ENCODE results near the gene TTC7B.

The TTC7B gene

DNA sequence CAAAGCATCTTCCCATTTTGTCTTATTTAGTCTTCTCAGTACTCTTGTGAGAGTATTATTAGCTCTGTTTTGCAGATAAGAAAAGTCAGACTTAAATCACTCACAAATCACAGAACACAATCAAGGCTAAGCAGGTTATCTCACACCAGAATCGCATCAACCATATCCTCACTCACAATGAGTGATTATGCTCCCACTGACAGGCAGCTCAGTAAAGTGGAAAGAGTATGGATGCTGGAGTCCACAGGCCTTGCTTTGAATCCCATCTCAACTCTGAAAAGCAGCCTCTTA, 43.1 kb downstream of the TTC7B start:
- no peak for DNase-seq

GRCh38 chr14:90767899-90768298, 48.3 kb downstream of the TTC7B start:
- DNase-seq: no peak

DNA sequence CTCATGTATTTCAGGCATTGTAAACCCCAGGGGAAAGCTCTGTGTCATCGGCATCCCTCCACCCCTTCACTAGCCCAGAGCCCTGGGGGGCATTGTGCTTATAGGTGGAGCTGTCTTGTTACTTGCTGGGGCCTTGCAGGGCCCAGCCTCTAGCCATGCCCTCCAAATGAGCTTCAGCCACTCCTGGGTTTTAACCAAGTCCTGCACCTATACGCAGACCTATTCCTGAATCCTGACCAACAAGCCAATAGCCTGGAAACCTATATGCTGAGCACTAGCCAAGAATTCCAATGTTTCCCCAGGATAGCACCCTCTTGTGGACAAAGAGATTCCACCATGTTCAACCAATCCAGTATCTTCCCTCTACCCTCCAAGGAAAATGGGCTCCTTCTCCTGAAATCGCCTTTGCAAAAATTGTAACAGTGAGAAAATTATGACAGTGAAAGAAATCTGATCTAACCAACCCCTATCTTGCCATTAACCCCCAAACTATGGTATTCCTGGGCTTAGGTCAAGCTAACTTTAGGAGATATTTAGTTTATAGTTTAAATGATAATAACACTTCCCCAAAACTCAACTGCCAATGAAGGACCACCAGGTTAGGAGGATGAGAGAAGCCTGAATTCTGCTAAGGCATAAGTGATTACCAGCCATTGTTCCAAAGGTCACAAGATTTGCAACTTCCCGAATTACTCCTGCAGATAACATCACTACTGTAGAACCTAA, 55.5 kb downstream of the TTC7B start:
- peak in 2 of 3 experiments; percentile 41 for DNase-seq

DNA sequence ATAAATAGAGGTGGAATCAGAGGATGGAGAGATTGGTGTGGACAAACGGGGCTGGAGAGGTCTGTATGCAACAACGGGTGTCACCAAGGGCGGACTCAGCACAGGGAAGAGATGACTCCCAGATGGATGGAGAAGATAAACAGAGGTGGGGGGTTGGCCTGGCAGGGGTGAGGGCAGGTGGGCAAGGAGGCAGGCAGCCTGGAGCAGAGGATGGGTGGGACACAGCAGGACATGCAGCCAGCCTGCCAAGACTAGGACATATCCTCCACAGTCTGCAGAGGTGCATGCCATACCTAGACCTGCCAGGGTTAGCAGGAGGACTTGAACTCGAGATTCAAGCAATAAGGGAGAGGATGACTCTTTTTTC, 56.2 kb downstream of the TTC7B start:
- no peak for DNase-seq

GRCh38 chr14:90759370-90760077, 56.7 kb downstream of the TTC7B start:
- DNase-seq: peak in 1 of 3 experiments; percentile 25

- peak in 1 of 3 experiments; percentile 44 for DNase-seq
Observed at GRCh38 chr14:90758959-90759358, 57.3 kb downstream of the TTC7B start.

DNA sequence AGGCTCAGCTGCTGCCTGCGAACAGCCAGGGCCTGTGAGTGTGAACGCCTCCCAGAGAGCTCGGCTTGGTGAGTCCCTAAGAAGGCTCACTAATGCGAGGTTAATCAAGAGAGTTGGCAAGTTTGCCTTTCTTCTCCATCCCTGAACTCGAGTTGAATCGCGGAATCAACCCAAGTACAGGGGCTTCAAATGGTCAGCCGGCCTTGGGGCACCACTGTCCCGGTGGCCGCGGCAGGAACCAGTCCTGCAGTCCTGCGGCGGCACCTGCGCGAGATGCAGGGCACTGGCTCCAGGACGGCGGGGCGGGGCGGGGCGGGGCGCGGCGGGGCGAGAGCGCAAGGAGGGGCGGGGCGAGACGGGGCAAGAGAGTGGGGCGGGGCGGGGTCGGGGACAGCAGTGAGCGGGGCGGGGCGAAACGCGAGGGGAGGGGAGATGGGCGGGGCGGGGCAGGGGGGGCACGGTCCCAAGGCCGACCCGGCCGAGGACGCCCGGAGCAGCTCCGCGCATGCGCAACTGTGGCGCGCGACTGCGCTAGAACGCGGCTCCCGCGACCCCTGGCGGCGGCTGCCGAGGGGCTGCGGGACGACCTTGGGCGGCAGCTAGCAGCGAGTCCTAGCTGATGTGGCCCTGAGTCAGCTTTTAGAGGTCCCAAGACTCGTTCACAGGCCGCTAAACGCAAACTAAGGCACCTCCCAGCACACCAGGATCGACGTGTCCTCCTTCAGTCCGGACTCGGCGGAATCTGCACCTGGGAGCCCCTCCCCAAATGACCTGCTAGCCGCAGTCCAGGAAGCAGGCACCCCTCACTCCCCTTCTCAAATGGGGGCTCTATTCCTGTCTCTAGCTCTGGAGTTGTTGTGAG, 58.0 kb downstream of the TTC7B start:
- peak; percentile 89 to 98 (median 94) for DNase-seq

GRCh38 chr14:90757452-90757851, 58.8 kb downstream of the TTC7B start:
- no peak for DNase-seq

GRCh38 chr14:90756755-90757345, 59.4 kb downstream of the TTC7B start:
- no peak for DNase-seq

- DNase-seq: no peak
Observed at GRCh38 chr14:90755661-90756304, 60.4 kb downstream of the TTC7B start.

DNA sequence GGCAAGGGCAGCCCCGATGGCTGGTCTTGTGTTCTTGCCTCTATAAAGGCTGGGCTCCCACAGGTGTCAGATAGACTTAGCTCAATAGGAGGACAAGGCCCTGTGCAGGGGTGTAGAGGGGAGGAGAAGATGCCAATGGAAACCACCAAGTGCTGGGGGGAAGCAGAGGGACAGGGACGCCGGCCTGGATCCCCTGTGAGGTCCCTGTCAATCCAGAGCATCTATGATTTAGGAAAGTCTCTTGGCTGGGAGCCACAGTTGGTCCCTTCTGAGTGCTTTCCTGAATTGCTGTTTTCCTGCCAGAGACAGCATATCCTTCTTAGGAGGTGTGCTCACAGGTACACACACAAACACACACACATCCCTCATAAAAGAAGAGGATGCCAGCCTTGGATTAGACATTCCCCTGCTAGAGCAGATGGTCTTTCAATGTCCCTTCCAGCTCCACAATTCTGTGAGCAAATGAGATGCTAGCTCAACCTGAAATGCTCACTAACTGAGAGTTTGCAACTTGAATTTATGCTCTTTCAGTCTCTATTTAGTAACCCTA, 62.7 kb downstream of the TTC7B start:
- DNase-seq: no peak

GRCh38 chr14:90750701-90751100, 65.5 kb downstream of the TTC7B start:
- DNase-seq: no peak

GRCh38 chr14:90750191-90750590, 66.0 kb downstream of the TTC7B start:
- no peak for DNase-seq

DNA sequence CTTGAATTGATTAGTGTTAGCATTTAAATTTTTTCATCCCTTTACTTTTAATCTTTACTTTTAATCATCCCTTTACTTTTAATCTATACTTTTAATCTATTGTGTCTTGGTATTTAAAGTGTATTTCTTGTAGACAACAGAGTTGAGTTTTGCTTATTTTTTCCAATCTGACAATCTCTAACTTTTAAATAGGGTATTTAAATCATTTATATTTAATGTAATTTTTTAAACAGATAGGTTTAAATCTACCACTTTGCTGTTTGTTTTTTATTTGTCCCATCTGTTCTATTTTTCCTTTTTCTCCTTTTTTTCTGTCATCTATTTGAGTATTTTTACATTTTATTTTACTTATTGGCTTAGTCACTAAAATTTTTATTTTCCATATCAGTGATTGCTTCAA, 68.3 kb downstream of the TTC7B start:
- no peak for DNase-seq

- no peak for DNase-seq
Observed at GRCh38 chr14:90743826-90744225, 72.4 kb downstream of the TTC7B start.

GRCh38 chr14:90743425-90743824, 72.8 kb downstream of the TTC7B start:
- no peak for DNase-seq

DNA sequence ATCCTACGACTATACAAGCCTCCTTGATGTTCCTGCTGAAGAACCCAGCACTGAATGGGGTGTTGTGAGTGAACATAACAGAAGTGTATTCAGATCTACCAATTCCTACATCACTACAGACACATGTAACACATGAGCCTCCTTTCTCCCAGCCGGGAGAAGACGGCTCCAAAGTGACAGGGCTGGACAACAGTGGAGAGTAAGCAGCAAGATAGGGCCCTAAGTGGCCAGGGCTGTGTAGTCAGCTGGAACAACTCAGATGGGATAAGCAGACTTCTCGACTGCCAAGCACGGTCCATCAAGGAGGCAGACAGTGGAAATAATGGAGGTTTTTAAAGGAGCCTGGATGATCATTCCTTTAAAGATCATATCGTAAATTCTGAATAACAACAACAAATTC, 73.5 kb downstream of the TTC7B start:
- no peak for DNase-seq

GRCh38 chr14:90742252-90742651, 74.0 kb downstream of the TTC7B start:
- DNase-seq: no peak

DNA sequence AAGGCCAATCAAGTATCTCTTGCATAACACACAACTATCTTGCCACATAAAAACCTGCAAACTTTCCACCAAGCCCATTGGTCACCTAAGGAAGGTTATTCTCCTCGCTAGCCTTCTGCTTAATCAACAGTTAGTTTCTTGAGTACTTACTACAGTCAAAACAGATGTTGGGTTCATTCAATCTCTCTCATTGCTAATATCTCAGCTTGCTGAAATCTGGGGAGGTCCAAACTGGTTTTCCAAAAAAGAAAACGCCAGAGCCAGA, 74.6 kb downstream of the TTC7B start:
- no peak for DNase-seq

GRCh38 chr14:90740946-90741681, 75.1 kb downstream of the TTC7B start:
- no peak for DNase-seq

GRCh38 chr14:90740081-90740480, 76.1 kb downstream of the TTC7B start:
- no peak for DNase-seq
